A673 (cell line): ENCODE data around the gene TMEM92. TPM values are rescaled to one million over a fixed set of nuclear protein-coding genes. Genes with fewer than 3 reads are reported as not detected.

Experiments used
- BruUV-seq: library from RNA; stranded (reverse); fragments of 400-500 nt; replicated peaks from 2 replicates; lab custom pipeline; 2021; lab: Mats Ljungman, UMichigan
- CTCF ChIA-PET: fragments of 300-600 bp; sonication (Branson Sonifier 250); formaldehyde crosslinking; loops from one replicate; lab custom pipeline; 2022; ENCODE audit warnings: antibody characterized with exemption; lab: Charles Lee
- POLR2A ChIA-PET: fragments of 300-600 bp; sonication (Branson Sonifier 250); formaldehyde crosslinking; loops from one replicate; lab custom pipeline; 2022; ENCODE audit warnings: antibody characterized with exemption; ENCODE audit not compliant: low non-redundant PET; lab: Charles Lee
- DNase-seq: peaks from one replicate; pipeline ENCODE4 v3.0.0-alpha.2; 2015; ENCODE audit warnings: low spot score
- H3K27ac ChIP-seq: fragments of 200-600 bp; sonication (generic); 2 replicates; pipeline ENCODE4 v1.5.1; 2016; ENCODE audit warnings: mixed run types, low read depth, mild to moderate bottlenecking, mixed read lengths, antibody characterized with exemption, low read length; ENCODE audit not compliant: poor library complexity, severe bottlenecking
- H3K27me3 ChIP-seq: fragments of 200-600 bp; sonication (generic); replicated peaks from 2 replicates; pipeline ENCODE4 v1.6.1; 2017; ENCODE audit warnings: mixed run types, low read depth, mild to moderate bottlenecking, mixed read lengths, antibody characterized with exemption, low read length; ENCODE audit not compliant: insufficient read depth, poor library complexity
- H3K36me3 ChIP-seq: fragments of 200-600 bp; sonication (generic); 2 replicates; pipeline ENCODE4 v1.6.1; 2016; ENCODE audit warnings: mixed run types, mild to moderate bottlenecking, mixed read lengths, antibody characterized with exemption, low read length; ENCODE audit not compliant: insufficient read depth, poor library complexity, severe bottlenecking
- H3K4me1 ChIP-seq: fragments of 200-600 bp; sonication (generic); 2 replicates; pipeline ENCODE4 v1.6.1; 2017; ENCODE audit warnings: mixed run types, mild to moderate bottlenecking, mixed read lengths, antibody characterized with exemption, low read length; ENCODE audit not compliant: insufficient read depth, poor library complexity, severe bottlenecking
- H3K4me3 ChIP-seq: fragments of 200-600 bp; sonication (generic); 2 replicates; pipeline ENCODE4 v1.5.1; 2016; ENCODE audit warnings: low read depth, mixed run types, mild to moderate bottlenecking, mixed read lengths, low read length; ENCODE audit not compliant: poor library complexity, severe bottlenecking
- H3K9me3 ChIP-seq: fragments of 200-600 bp; sonication (generic); 2 replicates; pipeline ENCODE4 v1.6.1; 2016; ENCODE audit warnings: mixed run types, low read depth, mild to moderate bottlenecking, mixed read lengths, antibody characterized with exemption, low read length; ENCODE audit not compliant: poor library complexity, severe bottlenecking
- CTCF ChIP-seq: fragments of 300-800, 200-600 bp; sonication (generic); conservative IDR thresholded peaks from 2 replicates; pipeline ENCODE4 v1.5.1; 2017; ENCODE audit warnings: low read depth, mild to moderate bottlenecking, antibody characterized with exemption, low read length, moderate library complexity, mixed read lengths
- EZH2 ChIP-seq: fragments of 200-600 bp; sonication (generic); IDR thresholded peaks from 2 replicates; pipeline ENCODE4 v1.6.1; 2017; ENCODE audit warnings: borderline replicate concordance, low read depth, mild to moderate bottlenecking, mixed read lengths, antibody characterized with exemption, low read length; ENCODE audit not compliant: poor library complexity, severe bottlenecking
- intact Hi-C: fragments of 100-400 bp; cut with micrococcal nuclease; formaldehyde crosslinking; loops from one replicate; pipeline ENCODE4 v1.10.0; 2022; ENCODE audit not compliant: unreplicated experiment
- total RNA-seq: library from RNA; stranded (reverse); gene quantifications from 2 replicates; pipeline ENCODE4 v1.2.3, GENCODE V29; 2021

The TMEM92 gene
- total RNA-seq, 1 experiment from 2014 or later = 0.19 TPM

DNA sequence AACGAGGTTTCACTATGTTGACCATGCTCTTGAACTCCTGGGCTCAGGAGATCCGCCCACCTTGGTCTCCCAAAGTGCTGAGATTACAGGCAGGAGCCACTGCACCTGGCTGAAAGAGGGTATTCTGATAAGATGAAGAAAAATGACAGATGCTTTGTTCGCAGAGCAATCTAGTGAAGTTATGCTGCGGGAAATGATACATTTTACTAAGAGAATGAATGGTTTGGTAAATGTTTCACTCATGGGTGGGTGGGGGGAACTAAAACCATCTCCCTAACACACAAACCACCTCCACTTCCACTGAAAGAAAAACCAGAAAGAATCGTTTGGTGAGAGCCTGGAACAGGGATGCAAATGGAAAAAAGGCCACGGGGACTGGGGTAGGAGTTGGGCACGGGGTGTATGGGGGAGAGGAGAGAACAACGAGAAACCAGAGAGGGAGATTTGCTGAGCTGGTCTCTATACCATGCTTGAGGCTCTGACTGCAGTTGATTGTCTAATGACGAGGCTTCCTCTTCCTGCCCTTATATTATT lies 52.6 kb downstream of the TMEM92 start:
- DNase-seq = no peak
- ChIA-PET CTCF (no interaction called here), POLR2A (no interaction called here)
- Histone ChIP-seq H3K36me3 (no peaks in the 10 kb centered on the region), H3K27me3 (no peaks in the 10 kb centered on the region), H3K4me3 (no peak overlapping the region), H3K4me1 (peaks cover 14% of the 10 kb centered on the region), H3K9me3 (no peaks in the 10 kb centered on the region), H3K27ac (no peak overlapping the region)
- intact Hi-C loops = no loop called here
- no TSS peak for BruUV-seq
- no peak for TF ChIP-seq EZH2
- no peak for TF ChIP-seq CTCF

- BruUV-seq = no TSS peak
- peaks cover 8% of the 10 kb centered on the region for H3K4me1 ChIP-seq
- TF ChIP-seq EZH2 = no peak
- no peak for TF ChIP-seq CTCF
- DNase-seq = no peak
- H3K27ac ChIP-seq = no peak overlapping the region
- no peaks in the 10 kb centered on the region for H3K36me3 ChIP-seq
- ChIA-PET POLR2A (no interaction called here), CTCF (no interaction called here)
- H3K27me3 ChIP-seq = no peaks in the 10 kb centered on the region
- intact Hi-C loops = no loop called here
- H3K9me3 ChIP-seq = no peaks in the 10 kb centered on the region
- H3K4me3 ChIP-seq = no peak overlapping the region
These were observed 54.4 kb downstream of the TMEM92 start for GRCh38 chr17:50328363-50329325.

GRCh38 chr17:50329716-50330115 lies 55.5 kb downstream of the TMEM92 start:
- CTCF ChIA-PET = no interaction called here

More at GRCh38 chr17:50329716-50330115, 55.5 kb downstream of the TMEM92 start:
- DNase-seq = no peak
- intact Hi-C loops = no loop called here
- no peaks in the 10 kb centered on the region for H3K27me3 ChIP-seq
- POLR2A ChIA-PET = no interaction called here
- BruUV-seq = no TSS peak
- TF ChIP-seq EZH2 (no peak), CTCF (no peak)
- no peak overlapping the region for H3K27ac ChIP-seq
- H3K36me3 ChIP-seq = no peaks in the 10 kb centered on the region
- no peak overlapping the region for H3K4me3 ChIP-seq
- no peaks in the 10 kb centered on the region for H3K9me3 ChIP-seq
- H3K4me1 ChIP-seq = peaks cover 8% of the 10 kb centered on the region
